ENCODE measurements around the gene ADAT3.

Gene ADAT3

DNA sequence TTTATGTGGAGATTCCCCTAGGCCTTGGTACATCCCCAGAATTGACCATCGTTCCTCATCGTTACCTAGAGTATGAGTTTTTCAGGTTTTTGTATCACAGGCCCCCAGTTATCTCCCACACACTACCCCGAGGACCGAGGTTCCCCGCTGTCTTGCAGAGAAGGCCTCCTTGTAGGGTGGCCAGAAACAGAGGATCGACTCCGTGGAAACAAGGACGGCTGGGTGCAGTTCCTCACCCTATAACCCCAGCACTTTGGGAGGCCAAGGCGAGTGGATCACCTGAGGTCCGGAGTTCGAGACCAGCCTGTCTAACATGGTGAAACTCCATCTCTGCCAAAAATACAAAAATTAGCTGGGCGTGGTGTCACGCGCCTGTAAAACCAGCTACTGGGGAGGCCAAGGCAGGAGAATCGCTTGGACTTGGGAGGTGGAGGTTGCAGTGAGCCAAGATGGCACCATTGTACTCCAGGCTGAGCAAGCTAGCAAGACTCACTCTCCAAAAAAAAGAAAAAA is 720 bp downstream of the ADAT3 start:
- DNase-seq (ENCODE audit: low read depth, low spot score): no peak
- Histone ChIP-seq H3K9me3 (ENCODE audit: low read depth, low read length) (no peaks in the 10 kb centered on the region), H3K9ac (ENCODE audit: insufficient read length) (peak overlapping the region; percentile 61), H3K27ac (peak overlapping the region; percentile 30; the same call in 1 of the 2 replicates), H3K36me3 (ENCODE audit: insufficient read depth, low read length) (peaks cover 6% of the 10 kb centered on the region; the same call in 1 of the 2 replicates), H3K4me3 (peak overlapping the region; percentile 90)
- TF ChIP-seq EZH2 (IDR thresholded peaks at IDR 0.05) (no peak), FOXP2 (optimal IDR thresholded peaks at IDR 0.05; ENCODE audit: control extremely low read depth, extremely low read length, insufficient read depth) (no peak), POLR2AphosphoS5 (IDR thresholded peaks at IDR 0.05; ENCODE audit: borderline replicate concordance, low read depth, low read length) (no peak)

DNA sequence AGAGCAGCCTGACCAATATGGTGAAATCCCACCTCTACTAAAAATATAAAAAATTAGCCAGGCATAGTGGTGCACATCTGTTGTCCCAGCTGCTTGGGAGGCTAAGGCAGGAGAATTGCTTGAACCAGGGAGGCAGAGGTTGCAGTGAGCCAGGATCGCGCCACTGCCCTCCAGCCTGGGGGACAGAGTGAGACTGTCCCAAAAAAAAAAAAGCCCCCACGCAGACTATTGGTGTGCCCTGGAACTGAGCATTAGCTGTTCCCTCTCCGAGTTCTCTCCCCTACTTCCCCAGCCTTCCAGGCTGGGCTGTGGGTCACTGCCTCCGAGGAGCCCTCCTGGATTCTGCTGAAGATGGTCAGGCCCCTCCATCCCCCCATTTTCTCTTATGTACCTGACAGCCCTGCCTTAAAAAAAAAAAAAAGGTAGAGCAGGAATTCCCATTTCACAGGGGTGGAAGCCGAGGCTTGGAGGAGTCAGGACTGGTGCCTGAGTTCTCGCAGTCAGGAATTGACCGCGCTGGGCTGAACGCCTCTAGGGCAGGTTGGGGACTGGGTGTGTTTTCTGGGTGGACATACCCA is 1.9 kb downstream of the ADAT3 start:
- no peaks in the 10 kb centered on the region for H3K9me3 ChIP-seq (ENCODE audit: low read depth, low read length)
- peak overlapping the region; percentile 15 for H3K9ac ChIP-seq (ENCODE audit: insufficient read length)
- no peak overlapping the region for H3K4me3 ChIP-seq
- no peak for TF ChIP-seq FOXP2 (optimal IDR thresholded peaks at IDR 0.05; ENCODE audit: control extremely low read depth, extremely low read length, insufficient read depth)
- no peak for TF ChIP-seq EZH2 (IDR thresholded peaks at IDR 0.05)
- no peak for TF ChIP-seq POLR2AphosphoS5 (IDR thresholded peaks at IDR 0.05; ENCODE audit: borderline replicate concordance, low read depth, low read length)
- H3K36me3 ChIP-seq (ENCODE audit: insufficient read depth, low read length): peaks cover 6% of the 10 kb centered on the region; the same call in 1 of the 2 replicates
- no peak overlapping the region for H3K27ac ChIP-seq
- DNase-seq (ENCODE audit: low read depth, low spot score): no peak

DNA sequence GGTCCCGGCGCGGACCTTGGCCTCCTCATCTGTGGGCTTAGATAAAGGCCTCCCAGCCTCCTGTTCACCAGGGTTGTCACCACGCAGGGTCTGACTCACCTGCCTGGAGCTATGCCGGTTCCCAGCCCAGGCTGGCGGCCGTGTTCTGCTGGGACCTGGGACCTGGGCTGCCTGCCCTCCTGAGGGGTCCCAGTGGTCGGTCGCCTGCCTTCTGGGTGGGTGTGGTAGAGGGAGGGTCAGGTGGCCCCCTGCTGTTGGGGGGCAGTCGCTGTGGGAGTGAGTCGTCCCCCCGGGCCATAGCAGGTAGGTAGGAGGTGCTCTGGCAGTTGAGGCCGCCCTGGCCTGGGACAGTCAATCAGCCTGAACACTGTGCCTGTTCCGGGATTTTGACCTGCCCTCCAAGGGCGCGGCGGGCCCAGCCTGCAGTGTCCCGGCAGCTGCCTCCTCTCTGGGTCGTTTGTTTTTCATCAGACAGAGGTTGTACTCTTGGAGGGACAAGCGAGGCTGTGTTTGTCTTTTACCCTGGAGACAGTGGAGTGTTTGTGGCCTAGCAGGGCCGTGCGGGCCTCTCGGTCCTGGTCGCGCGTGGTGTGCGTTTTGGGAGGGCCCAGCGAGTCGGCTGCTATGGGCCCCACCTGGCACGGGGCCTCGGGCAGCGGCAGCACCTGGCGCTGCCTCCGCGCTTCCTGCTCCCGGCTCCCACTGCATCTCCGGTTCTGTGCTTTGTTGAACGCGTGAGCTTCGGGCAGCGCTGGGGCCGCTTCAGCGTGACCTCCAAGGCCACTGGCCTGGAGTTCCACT is 2.6 kb downstream of the ADAT3 start:
- no peak for DNase-seq (ENCODE audit: low read depth, low spot score)
- Histone ChIP-seq H3K36me3 (ENCODE audit: insufficient read depth, low read length) (peaks cover 7% of the 10 kb centered on the region; the same call in 1 of the 2 replicates), H3K9me3 (ENCODE audit: low read depth, low read length) (no peaks in the 10 kb centered on the region), H3K4me3 (no peak overlapping the region), H3K9ac (ENCODE audit: insufficient read length) (no peak overlapping the region), H3K27ac (no peak overlapping the region)
- no peak for TF ChIP-seq POLR2AphosphoS5 (IDR thresholded peaks at IDR 0.05; ENCODE audit: borderline replicate concordance, low read depth, low read length)
- no peak for TF ChIP-seq EZH2 (IDR thresholded peaks at IDR 0.05)
- TF ChIP-seq FOXP2 (optimal IDR thresholded peaks at IDR 0.05; ENCODE audit: control extremely low read depth, extremely low read length, insufficient read depth): no peak

GRCh38 chr19:1908364-1908678 is 3.1 kb downstream of the ADAT3 start:
- no peaks in the 10 kb centered on the region for H3K9me3 ChIP-seq (ENCODE audit: low read depth, low read length)
- no peak overlapping the region for H3K4me3 ChIP-seq
- no peak overlapping the region for H3K9ac ChIP-seq (ENCODE audit: insufficient read length)
- H3K36me3 ChIP-seq (ENCODE audit: insufficient read depth, low read length): peaks cover 13% of the 10 kb centered on the region; the same call in 1 of the 2 replicates
- no peak for TF ChIP-seq EZH2 (IDR thresholded peaks at IDR 0.05)
- no peak for TF ChIP-seq FOXP2 (optimal IDR thresholded peaks at IDR 0.05; ENCODE audit: control extremely low read depth, extremely low read length, insufficient read depth)
- TF ChIP-seq POLR2AphosphoS5 (IDR thresholded peaks at IDR 0.05; ENCODE audit: borderline replicate concordance, low read depth, low read length): no peak
- no peak for DNase-seq (ENCODE audit: low read depth, low spot score)
- H3K27ac ChIP-seq: no peak overlapping the region

GRCh38 chr19:1909761-1910080 is 4.5 kb downstream of the ADAT3 start:
- Histone ChIP-seq H3K27ac (0 out of 2 replicates have a peak overlapping the region, but pooled peaks have one; percentile 25), H3K9ac (ENCODE audit: insufficient read length) (no peak overlapping the region), H3K36me3 (ENCODE audit: insufficient read depth, low read length) (peaks cover 13% of the 10 kb centered on the region; the same call in 1 of the 2 replicates), H3K9me3 (ENCODE audit: low read depth, low read length) (no peaks in the 10 kb centered on the region), H3K4me3 (no peak overlapping the region)
- DNase-seq (ENCODE audit: low read depth, low spot score): no peak
- TF ChIP-seq POLR2AphosphoS5 (IDR thresholded peaks at IDR 0.05; ENCODE audit: borderline replicate concordance, low read depth, low read length): no peak
- TF ChIP-seq FOXP2 (optimal IDR thresholded peaks at IDR 0.05; ENCODE audit: control extremely low read depth, extremely low read length, insufficient read depth): no peak
- no peak for TF ChIP-seq EZH2 (IDR thresholded peaks at IDR 0.05)

GRCh38 chr19:1910177-1910576 is 5.0 kb downstream of the ADAT3 start:
- 0 out of 2 replicates have a peak overlapping the region, but pooled peaks have one; percentile 25 for H3K27ac ChIP-seq

DNA sequence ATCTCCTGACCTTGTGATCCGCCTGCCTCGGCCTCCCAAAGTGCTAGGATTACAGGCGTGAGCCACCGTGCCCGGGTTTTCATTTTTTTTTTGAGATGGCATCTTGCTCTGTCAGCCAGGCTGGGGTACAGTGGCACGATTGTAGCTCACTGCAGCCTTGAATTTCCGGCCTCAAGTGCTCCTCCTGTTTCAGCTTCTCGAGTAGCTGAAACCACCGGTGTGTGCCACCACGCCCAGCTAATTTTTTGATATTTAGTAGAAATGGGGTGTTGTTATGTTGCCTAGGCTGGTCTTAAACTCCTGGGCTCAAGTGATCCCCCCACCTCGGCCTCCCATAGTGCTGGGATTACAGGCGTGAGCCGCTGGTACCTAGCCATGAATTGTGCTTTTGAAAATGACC is 5.9 kb downstream of the ADAT3 start:
- Histone ChIP-seq H3K27ac (no peak overlapping the region), H3K9me3 (ENCODE audit: low read depth, low read length) (no peaks in the 10 kb centered on the region), H3K9ac (ENCODE audit: insufficient read length) (no peak overlapping the region), H3K36me3 (ENCODE audit: insufficient read depth, low read length) (peaks cover 10% of the 10 kb centered on the region; the same call in 1 of the 2 replicates), H3K4me3 (no peak overlapping the region)
- no peak for DNase-seq (ENCODE audit: low read depth, low spot score)
- no peak for TF ChIP-seq FOXP2 (optimal IDR thresholded peaks at IDR 0.05; ENCODE audit: control extremely low read depth, extremely low read length, insufficient read depth)
- TF ChIP-seq EZH2 (IDR thresholded peaks at IDR 0.05): no peak
- TF ChIP-seq POLR2AphosphoS5 (IDR thresholded peaks at IDR 0.05; ENCODE audit: borderline replicate concordance, low read depth, low read length): no peak

More at GRCh38 chr19:1910177-1910576, 5.0 kb downstream of the ADAT3 start:
- TF ChIP-seq FOXP2 (optimal IDR thresholded peaks at IDR 0.05; ENCODE audit: control extremely low read depth, extremely low read length, insufficient read depth) (no peak), POLR2AphosphoS5 (IDR thresholded peaks at IDR 0.05; ENCODE audit: borderline replicate concordance, low read depth, low read length) (no peak), EZH2 (IDR thresholded peaks at IDR 0.05) (no peak)
- no peak for DNase-seq (ENCODE audit: low read depth, low spot score)
- Histone ChIP-seq H3K4me3 (no peak overlapping the region), H3K36me3 (ENCODE audit: insufficient read depth, low read length) (peaks cover 13% of the 10 kb centered on the region; the same call in 1 of the 2 replicates), H3K9ac (ENCODE audit: insufficient read length) (no peak overlapping the region), H3K9me3 (ENCODE audit: low read depth, low read length) (no peaks in the 10 kb centered on the region)

GRCh38 chr19:1911995-1912394 is 6.8 kb downstream of the ADAT3 start:
- no peak overlapping the region for H3K27ac ChIP-seq
- no peaks in the 10 kb centered on the region for H3K9me3 ChIP-seq (ENCODE audit: low read depth, low read length)
- H3K36me3 ChIP-seq (ENCODE audit: insufficient read depth, low read length): peaks cover 9% of the 10 kb centered on the region; the same call in 1 of the 2 replicates
- H3K4me3 ChIP-seq: no peak overlapping the region
- H3K9ac ChIP-seq (ENCODE audit: insufficient read length): no peak overlapping the region
- no peak for TF ChIP-seq FOXP2 (optimal IDR thresholded peaks at IDR 0.05; ENCODE audit: control extremely low read depth, extremely low read length, insufficient read depth)
- DNase-seq (ENCODE audit: low read depth, low spot score): no peak
